Choroid plexus epithelial cell (primary cell): ENCODE results near the gene CBLN1.

ENCODE experiments used
- DNase-seq: peaks from one replicate; pipeline ENCODE4 v3.0.0-alpha.2; 2010; ENCODE audit warnings: low read depth
- H3K4me3 ChIP-seq: 2 replicates; pipeline ENCODE4 v1.5.1; 2011; ENCODE audit warnings: low read depth, mild to moderate bottlenecking, control low read depth, low read length, moderate library complexity
- TF ChIP-seq, protein P1 (sequence below): conservative IDR thresholded peaks from 2 replicates; pipeline ENCODE4 v1.5.1; 2011; ENCODE audit warnings: low read depth, mild to moderate bottlenecking, control low read depth, inconsistent platforms, low read length, moderate library complexity

Gene CBLN1

DNA sequence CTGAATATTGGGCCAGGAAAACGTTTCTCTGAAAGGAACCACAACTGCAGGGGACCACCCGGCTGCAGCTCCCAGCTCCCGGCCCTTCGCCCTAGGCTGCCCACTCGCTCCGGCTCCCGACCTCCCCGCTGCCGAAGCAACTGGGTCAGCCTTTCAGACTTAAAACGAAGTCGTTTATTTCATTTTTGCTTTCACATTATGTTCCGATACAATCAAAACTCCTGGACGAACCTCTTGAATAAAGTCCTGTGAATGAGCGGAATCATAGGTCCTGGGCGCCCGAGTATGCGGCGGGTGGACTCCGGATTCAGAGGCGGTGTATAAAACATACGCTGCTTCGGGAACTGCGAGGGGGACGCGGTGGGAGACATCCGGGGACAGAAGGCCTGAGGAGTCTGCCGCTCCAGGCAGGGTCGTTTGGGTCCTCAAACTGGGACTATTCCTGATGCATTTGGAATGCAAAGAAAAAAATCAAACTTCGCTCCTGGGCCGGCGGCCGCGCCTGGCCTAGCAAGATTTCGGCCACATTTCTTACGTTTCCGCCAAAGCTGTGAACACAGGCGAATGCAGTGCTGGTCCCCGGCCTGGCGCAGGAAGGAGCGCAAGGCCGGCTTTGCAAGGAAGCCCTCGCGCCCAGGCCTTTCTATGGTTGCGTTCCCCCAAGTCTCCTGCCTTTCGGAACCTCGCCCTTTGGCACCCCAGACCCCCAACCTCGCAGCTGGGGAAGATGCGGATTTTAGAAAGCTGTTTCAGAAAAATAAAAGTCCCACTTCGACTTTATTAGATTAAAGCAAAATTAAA, 3.7 kb downstream of the CBLN1 start:
- no peak overlapping the region for H3K4me3 ChIP-seq
- DNase-seq, result no peak
- TF ChIP-seq, protein P1, sequence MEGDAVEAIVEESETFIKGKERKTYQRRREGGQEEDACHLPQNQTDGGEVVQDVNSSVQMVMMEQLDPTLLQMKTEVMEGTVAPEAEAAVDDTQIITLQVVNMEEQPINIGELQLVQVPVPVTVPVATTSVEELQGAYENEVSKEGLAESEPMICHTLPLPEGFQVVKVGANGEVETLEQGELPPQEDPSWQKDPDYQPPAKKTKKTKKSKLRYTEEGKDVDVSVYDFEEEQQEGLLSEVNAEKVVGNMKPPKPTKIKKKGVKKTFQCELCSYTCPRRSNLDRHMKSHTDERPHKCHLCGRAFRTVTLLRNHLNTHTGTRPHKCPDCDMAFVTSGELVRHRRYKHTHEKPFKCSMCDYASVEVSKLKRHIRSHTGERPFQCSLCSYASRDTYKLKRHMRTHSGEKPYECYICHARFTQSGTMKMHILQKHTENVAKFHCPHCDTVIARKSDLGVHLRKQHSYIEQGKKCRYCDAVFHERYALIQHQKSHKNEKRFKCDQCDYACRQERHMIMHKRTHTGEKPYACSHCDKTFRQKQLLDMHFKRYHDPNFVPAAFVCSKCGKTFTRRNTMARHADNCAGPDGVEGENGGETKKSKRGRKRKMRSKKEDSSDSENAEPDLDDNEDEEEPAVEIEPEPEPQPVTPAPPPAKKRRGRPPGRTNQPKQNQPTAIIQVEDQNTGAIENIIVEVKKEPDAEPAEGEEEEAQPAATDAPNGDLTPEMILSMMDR, result no peak

DNA sequence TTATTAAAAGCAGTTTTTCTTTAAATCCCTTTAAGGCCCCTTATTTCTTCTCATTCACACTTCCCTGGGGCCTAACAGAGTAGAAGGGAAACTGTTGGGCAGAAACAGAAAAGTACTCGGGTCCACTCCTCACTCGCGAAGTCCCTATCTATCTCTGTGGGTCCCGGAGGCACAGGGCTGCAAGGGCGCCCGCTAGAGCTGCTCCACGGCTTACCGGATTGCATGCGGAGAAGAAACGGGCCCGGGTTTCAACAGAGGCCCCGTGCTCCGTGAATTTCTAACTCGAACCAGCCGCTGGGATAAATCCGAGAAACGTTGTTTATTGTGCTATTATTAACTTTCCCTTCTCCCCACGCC, 4.3 kb downstream of the CBLN1 start:
- H3K4me3 ChIP-seq, result no peak overlapping the region
- TF ChIP-seq, protein P1, result no peak
- DNase-seq, result no peak

GRCh38 chr16:49276646-49277385, 4.8 kb downstream of the CBLN1 start:
- no peak for DNase-seq
- TF ChIP-seq, protein P1, result no peak
- H3K4me3 ChIP-seq, result no peak overlapping the region

GRCh38 chr16:49275870-49276269, 5.8 kb downstream of the CBLN1 start:
- TF ChIP-seq, protein P1, result no peak
- H3K4me3 ChIP-seq, result no peak overlapping the region
- DNase-seq, result no peak

DNA sequence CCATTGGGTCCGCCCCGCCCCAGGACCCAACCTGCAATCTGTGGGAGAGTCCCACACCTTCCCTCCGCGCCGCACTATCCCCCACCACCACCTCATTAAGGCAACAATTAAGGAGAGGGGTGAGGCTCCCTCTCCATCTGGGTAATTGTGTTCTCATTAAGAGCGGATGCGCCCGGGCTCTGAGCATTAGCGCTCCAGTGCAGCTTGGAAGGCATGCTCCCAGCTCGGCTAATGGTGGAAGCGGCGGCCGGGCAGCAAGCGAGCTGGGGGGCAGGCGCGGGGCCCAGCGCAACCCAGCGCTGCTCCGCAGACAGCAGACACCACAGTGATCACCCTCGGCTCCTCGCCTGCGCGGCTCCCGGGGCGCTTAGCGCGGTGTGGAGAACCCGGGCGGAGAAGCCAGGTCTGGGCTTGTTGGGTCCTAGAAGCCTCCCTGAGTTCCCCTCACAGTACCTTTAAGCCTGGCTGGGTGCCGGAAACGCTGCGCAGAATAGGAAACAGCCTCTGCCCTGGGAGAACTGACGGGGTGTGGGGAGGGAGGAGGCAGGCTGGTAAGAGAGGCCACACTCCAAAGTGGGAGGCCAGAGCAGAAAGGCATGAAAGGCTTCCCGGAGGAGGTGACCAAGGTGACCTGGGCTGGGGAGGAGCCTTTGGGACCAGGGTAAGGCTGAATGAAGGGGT, 6.4 kb downstream of the CBLN1 start:
- DNase-seq, result no peak

DNA sequence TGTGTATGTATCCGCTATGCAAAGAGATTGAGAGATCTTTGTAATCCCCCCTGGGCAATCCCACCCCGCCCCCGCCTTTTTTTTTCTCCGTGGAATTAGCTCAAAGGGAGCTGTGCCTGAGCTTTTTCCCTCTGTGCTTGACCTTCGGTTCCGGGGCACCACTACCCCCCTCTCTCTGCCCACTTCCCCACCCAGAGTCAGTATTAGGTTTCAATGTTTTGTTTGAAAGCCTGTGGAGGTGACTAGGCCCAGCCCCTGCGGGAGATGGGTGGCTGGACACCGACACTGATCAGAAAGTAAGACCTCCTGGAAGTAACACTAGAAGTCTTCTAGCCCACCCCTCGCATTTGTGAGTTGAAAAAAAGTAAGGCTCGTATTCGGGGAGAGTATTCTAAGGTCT, 7.0 kb downstream of the CBLN1 start:
- TF ChIP-seq, protein P1, result no peak
- DNase-seq, result no peak
- H3K4me3 ChIP-seq, result no peak overlapping the region

More for the DNA sequence above, 6.4 kb downstream of the CBLN1 start:
- no peak overlapping the region for H3K4me3 ChIP-seq
- TF ChIP-seq, protein P1, result no peak
